ENCODE data around the gene ZBTB1. TPM values are rescaled to one million over a fixed set of nuclear protein-coding genes. Genes with fewer than 3 reads are reported as not detected.

ZBTB1 gene
- total and polyA plus RNA-seq, 2 donors (not counting 1 experiment from before 2014, with no cell fraction given), result 52.8 to 108 TPM

GRCh38 chr14:64531567-64531966, 27.0 kb downstream of the ZBTB1 start:
- Histone ChIP-seq H3K27me3 (replicated peaks in 1 of 4; ENCODE audit: control extremely low read depth in 1 of 4, control insufficient read depth in 3 of 4, insufficient read depth in 4 of 4, low read length in 3 of 4) (no peaks in the 10 kb centered on the region), H3K9me3 (ENCODE audit: control extremely low read depth in 1 of 3, control insufficient read depth in 2 of 3, insufficient read depth in 1 of 3, low read length in 2 of 3) (no peaks in the 10 kb centered on the region), H3K4me3 (ENCODE audit: control extremely low read depth in 1 of 5, extremely low read depth in 1 of 5, insufficient read depth in 1 of 5, low read depth in 2 of 5, low read length in 4 of 5) (no peak overlapping the region), H3K27ac (ENCODE audit: low read length in 2 of 2) (no peak overlapping the region), H4K20me1 (ENCODE audit: control insufficient read depth, insufficient read depth, low read length, poor library complexity, severe bottlenecking) (peaks cover 4% of the 10 kb centered on the region), H3K9ac (ENCODE audit: low read length) (no peak overlapping the region), H3K79me2 (ENCODE audit: control insufficient read depth, insufficient read depth, low read length) (peaks cover 4% of the 10 kb centered on the region), H3K36me3 (replicated peaks in 1 of 2; ENCODE audit: control extremely low read depth in 1 of 2, control insufficient read depth in 1 of 2, extremely low read depth in 1 of 2, insufficient read depth in 2 of 2, low read length in 1 of 2) (no peaks in the 10 kb centered on the region), H3K4me2 (replicated peaks; ENCODE audit: low read depth, low read length, poor library complexity, severe bottlenecking) (no peak overlapping the region), H2AFZ (ENCODE audit: insufficient read depth, low read depth, low read length, poor library complexity, severe bottlenecking) (no peak overlapping the region), H3K4me1 (ENCODE audit: control insufficient read depth in 2 of 2, insufficient read depth in 2 of 2, low read length in 2 of 2) (no peaks in the 10 kb centered on the region)
- CTCF ChIA-PET, result interaction anchor here (1.3 to 2.1 kb wide), 2 partner anchors 9 to 20 kb away, joined by 4 to 8 read pairs; partner anchors contain the start of gene HSPA2
- DNase-seq (no peak), ATAC-seq (ENCODE audit: low read depth) (no peak)
- no CpG with 5 or more reads among the region's 2 CpGs for WGBS (ENCODE audit: insufficient coverage)
- POLR2A ChIA-PET, result no interaction called here
- Mint-ChIP-seq H3K4me1 (no peaks in the 10 kb centered on the region), H3K27ac (no peak overlapping the region), H3K9me3 (ENCODE audit: insufficient read depth) (no peaks in the 10 kb centered on the region), H3K27me3 (no peaks in the 10 kb centered on the region), H3K4me3 (no peak overlapping the region)
- TF ChIP-seq EZH2 (IDR thresholded peaks at IDR 0.05; ENCODE audit: borderline replicate concordance, insufficient read depth, low read depth, low read length, poor library complexity, severe bottlenecking), result no peak
- no peak for TF ChIP-seq CTCF (IDR thresholded peaks at IDR 0.05)
- intact Hi-C loops (cut with micrococcal nuclease), result no loop called here

- peaks cover 17 to 23% of the 10 kb centered on the region in 2 donors for H3K4me1 ChIP-seq (ENCODE audit: control insufficient read depth in 2 of 2, insufficient read depth in 2 of 2, low read length in 2 of 2)
- ATAC-seq (ENCODE audit: low read depth) (no peak), DNase-seq (no peak)
- no peak overlapping the region for H2AFZ ChIP-seq (ENCODE audit: insufficient read depth, low read depth, low read length, poor library complexity, severe bottlenecking)
- intact Hi-C loops (cut with micrococcal nuclease), result no loop called here
- no peaks in the 10 kb centered on the region for H3K79me2 ChIP-seq (ENCODE audit: control insufficient read depth, insufficient read depth, low read length)
- Mint-ChIP-seq H3K27ac (no peak overlapping the region), H3K27me3 (peaks cover 5% of the 10 kb centered on the region), H3K9me3 (ENCODE audit: insufficient read depth) (peaks cover 6% of the 10 kb centered on the region), H3K4me1 (peaks cover 21% of the 10 kb centered on the region), H3K4me3 (no peak overlapping the region)
- no peaks in the 10 kb centered on the region for H4K20me1 ChIP-seq (ENCODE audit: control insufficient read depth, insufficient read depth, low read length, poor library complexity, severe bottlenecking)
- H3K9me3 ChIP-seq (ENCODE audit: control extremely low read depth in 1 of 3, control insufficient read depth in 2 of 3, insufficient read depth in 1 of 3, low read length in 2 of 3), result peaks cover 0 to 14% (median 10%) of the 10 kb centered on the region in 3 donors
- TF ChIP-seq CTCF (IDR thresholded peaks at IDR 0.05), result no peak
- no peak overlapping the region for H3K4me2 ChIP-seq (replicated peaks; ENCODE audit: low read depth, low read length, poor library complexity, severe bottlenecking)
- peaks cover 0 to 14% (median 5%) of the 10 kb centered on the region in 4 experiments for H3K27me3 ChIP-seq (replicated peaks in 1 of 4; ENCODE audit: control extremely low read depth in 1 of 4, control insufficient read depth in 3 of 4, insufficient read depth in 4 of 4, low read length in 3 of 4)
- H3K4me3 ChIP-seq (ENCODE audit: control extremely low read depth in 1 of 5, extremely low read depth in 1 of 5, insufficient read depth in 1 of 5, low read depth in 2 of 5, low read length in 4 of 5), result no peak overlapping the region
- POLR2A ChIA-PET, result no interaction called here
- H3K27ac ChIP-seq (ENCODE audit: low read length in 2 of 2), result no peak overlapping the region
- no CpG with 5 or more reads among the region's 4 CpGs for WGBS (ENCODE audit: insufficient coverage)
- no peak overlapping the region for H3K9ac ChIP-seq (ENCODE audit: low read length)
- CTCF ChIA-PET, result interaction anchor here (1.5 kb wide), 1 partner anchor 107 kb away, joined by 3 read pairs; no protein-coding TSS in a partner anchor
- H3K36me3 ChIP-seq (replicated peaks in 1 of 2; ENCODE audit: control extremely low read depth in 1 of 2, control insufficient read depth in 1 of 2, extremely low read depth in 1 of 2, insufficient read depth in 2 of 2, low read length in 1 of 2), result no peaks in the 10 kb centered on the region
These were observed 32.1 kb downstream of the ZBTB1 start for GRCh38 chr14:64536488-64537245.

All from B cell (primary cell).